Activated B cell treated with CpG ODN at 0.5 μM for 24 hours (primary cell): Measurements from ENCODE around the gene WDR43. TPM values are rescaled to one million over a fixed set of nuclear protein-coding genes. Genes with fewer than 3 reads are reported as not detected.

ENCODE experiments used
- ATAC-seq: fragments of 200-7000 bp; cut with Tn5 transposase; one replicate; pipeline ENCODE4 v1.10.0; 2021; ENCODE audit warnings: low read depth, mild to moderate bottlenecking, moderate library complexity
- CTCF ChIA-PET: fragments of 350-600 bp; sonication (Branson Sonifier 250); formaldehyde crosslinking; loops from one replicate; lab custom pipeline; 2021; ENCODE audit warnings: antibody characterized with exemption; lab: Charles Lee
- POLR2A ChIA-PET: fragments of 350-600 bp; sonication (Branson Sonifier 250); formaldehyde crosslinking; loops from one replicate; lab custom pipeline; 2021; ENCODE audit warnings: antibody characterized with exemption; lab: Charles Lee
- DNase-seq: peaks from one replicate; pipeline ENCODE4 v3.0.0; 2022
- H3K27ac Mint-ChIP-seq: one replicate; pipeline ENCODE4 v1.8.0; 2020; ENCODE audit warnings: mixed read lengths
- H3K27me3 Mint-ChIP-seq: one replicate; pipeline ENCODE4 v1.8.0; 2021; ENCODE audit warnings: mixed read lengths
- H3K36me3 Mint-ChIP-seq: one replicate; pipeline ENCODE4 v1.8.0; 2021; ENCODE audit warnings: low read depth, mixed read lengths
- H3K4me1 Mint-ChIP-seq: one replicate; pipeline ENCODE4 v1.8.0; 2021; ENCODE audit warnings: mixed read lengths
- H3K4me3 Mint-ChIP-seq: one replicate; pipeline ENCODE4 v1.8.0; 2020; ENCODE audit warnings: mild to moderate bottlenecking, mixed read lengths
- H3K9me3 Mint-ChIP-seq: one replicate; pipeline ENCODE4 v1.8.0; 2020; ENCODE audit warnings: mixed read lengths
- CTCF ChIP-seq: fragments of 200-600 bp; IDR thresholded peaks from one replicate; pipeline ENCODE4 v1.8.0; 2022; ENCODE audit warnings: antibody characterized with exemption, mild to moderate bottlenecking
- intact Hi-C: fragments of 100-400 bp; cut with micrococcal nuclease; formaldehyde crosslinking; loops from one replicate; pipeline ENCODE4 v1.15.1; 2024
- total RNA-seq: library from RNA; stranded (reverse); gene quantifications from 2 replicates; pipeline ENCODE4 v1.2.3, GENCODE V29; 2022

Gene WDR43
- total RNA-seq, 1 donor from 2014 or later = 98.8 TPM

GRCh38 chr2:28901841-28902240 lies 7.4 kb downstream of the WDR43 start:
- no peaks in the 10 kb centered on the region for H3K27me3 Mint-ChIP-seq
- ATAC-seq (no peak), DNase-seq (no peak)
- intact Hi-C loops = no loop called here
- peaks cover 42% of the 10 kb centered on the region for H3K4me1 Mint-ChIP-seq
- no peak overlapping the region for H3K27ac Mint-ChIP-seq
- peaks cover 52% of the 10 kb centered on the region for H3K36me3 Mint-ChIP-seq
- ChIA-PET CTCF (no interaction called here), POLR2A (interaction anchor here (0.9 kb wide), 1 partner anchor 32 kb away, joined by 3 read pairs; the partner anchor contains the start of gene TRMT61B)
- no peaks in the 10 kb centered on the region for H3K9me3 Mint-ChIP-seq
- no peak overlapping the region for H3K4me3 Mint-ChIP-seq
- no peak for TF ChIP-seq CTCF

- no peak overlapping the region for H3K27ac Mint-ChIP-seq
- no peak for ATAC-seq
- H3K9me3 Mint-ChIP-seq = no peaks in the 10 kb centered on the region
- intact Hi-C loops = no loop called here
- ChIA-PET CTCF (no interaction called here), POLR2A (no interaction called here)
- no peak overlapping the region for H3K4me3 Mint-ChIP-seq
- H3K36me3 Mint-ChIP-seq = peaks cover 55% of the 10 kb centered on the region
- peaks cover 35% of the 10 kb centered on the region for H3K4me1 Mint-ChIP-seq
- TF ChIP-seq CTCF = no peak
- H3K27me3 Mint-ChIP-seq = no peaks in the 10 kb centered on the region
- no peak for DNase-seq
Measured at GRCh38 chr2:28902584-28902983, 8.1 kb downstream of the WDR43 start.

GRCh38 chr2:28904295-28904694 lies 9.8 kb downstream of the WDR43 start:
- H3K36me3 Mint-ChIP-seq = peaks cover 70% of the 10 kb centered on the region
- peaks cover 19% of the 10 kb centered on the region for H3K4me1 Mint-ChIP-seq
- ChIA-PET POLR2A (no interaction called here), CTCF (no interaction called here)
- no peak for TF ChIP-seq CTCF
- DNase-seq = no peak
- no peaks in the 10 kb centered on the region for H3K27me3 Mint-ChIP-seq
- H3K4me3 Mint-ChIP-seq = no peak overlapping the region
- intact Hi-C loops = no loop called here
- no peak for ATAC-seq
- H3K27ac Mint-ChIP-seq = no peak overlapping the region
- H3K9me3 Mint-ChIP-seq = no peaks in the 10 kb centered on the region

GRCh38 chr2:28904802-28905457 lies 10.5 kb downstream of the WDR43 start:
- Mint-ChIP-seq H3K36me3 (peaks cover 76% of the 10 kb centered on the region), H3K4me1 (peaks cover 14% of the 10 kb centered on the region), H3K27ac (no peak overlapping the region), H3K27me3 (no peaks in the 10 kb centered on the region), H3K9me3 (no peaks in the 10 kb centered on the region), H3K4me3 (no peak overlapping the region)
- DNase-seq = no peak
- intact Hi-C loops = no loop called here
- ATAC-seq = no peak
- POLR2A ChIA-PET = interaction anchor here (0.6 to 1.3 kb wide), 2 partner anchors 9 to 11 kb away, joined by 3 to 5 read pairs; partner anchors contain the start of gene WDR43
- no peak for TF ChIP-seq CTCF
- CTCF ChIA-PET = no interaction called here

GRCh38 chr2:28905533-28905932 lies 11.1 kb downstream of the WDR43 start:
- CTCF ChIA-PET = no interaction called here
- intact Hi-C loops = no loop called here
- no peak overlapping the region for H3K27ac Mint-ChIP-seq

More at GRCh38 chr2:28905533-28905932, 11.1 kb downstream of the WDR43 start:
- ATAC-seq (no peak), DNase-seq (no peak)
- Mint-ChIP-seq H3K27me3 (no peaks in the 10 kb centered on the region), H3K9me3 (no peaks in the 10 kb centered on the region), H3K36me3 (peaks cover 81% of the 10 kb centered on the region), H3K4me3 (no peak overlapping the region), H3K4me1 (peaks cover 10% of the 10 kb centered on the region)
- POLR2A ChIA-PET = interaction anchor here (1.3 kb wide), 1 partner anchor 11 kb away, joined by 5 read pairs; the partner anchor contains the start of gene WDR43
- TF ChIP-seq CTCF = no peak
